A549 (cell line): ENCODE results near the gene MAGOH.

Experiments
- BHLHE40 ChIP-seq: IDR thresholded peaks from 2 replicates; pipeline ENCODE4 v1.6.1; 2012; ENCODE audit warnings: low read depth, low read length, inconsistent platforms
- CHD2 ChIP-seq: fragments of 150-350 bp; IDR thresholded peaks from 2 replicates; pipeline ENCODE4 v1.6.1; 2014; ENCODE audit warnings: low read length; ENCODE audit not compliant: partially characterized antibody
- POLR2A ChIP-seq: IDR thresholded peaks from 2 replicates; pipeline ENCODE4 v1.6.1; 2012; ENCODE audit warnings: mild to moderate bottlenecking, low read length
- TF ChIP-seq, protein P1 (sequence below): fragments of >200 bp; sonication (Bioruptor Twin); formaldehyde crosslinking; IDR thresholded peaks from 3 replicates; pipeline ENCODE4 v1.5.1; 2016
- TF ChIP-seq, protein P2 (sequence below): fragments of 200-600 bp; sonication (generic); IDR thresholded peaks from 2 replicates; pipeline ENCODE4 v1.6.1; 2016; ENCODE audit warnings: antibody characterized with exemption, mild to moderate bottlenecking, moderate library complexity

DNA sequence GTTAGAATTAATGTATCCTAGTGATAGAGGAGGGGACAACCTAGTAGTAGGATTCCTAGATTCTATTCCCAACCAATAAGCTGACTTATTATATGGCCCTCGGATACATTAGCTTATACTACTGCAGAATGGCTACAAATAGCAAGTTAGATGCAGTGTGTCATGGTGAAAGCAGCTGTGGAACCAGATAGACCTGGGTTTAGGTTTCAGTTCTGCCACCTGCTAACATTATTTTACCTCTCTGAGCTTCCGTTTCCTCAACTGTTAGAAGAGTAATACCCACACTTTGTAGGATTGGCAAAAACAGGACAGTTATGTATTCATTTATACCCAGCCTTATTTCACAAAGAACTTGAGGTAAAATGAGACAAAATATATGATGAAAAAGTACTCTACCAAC, 21.6 kb upstream of the MAGOH start:
- TF ChIP-seq, protein P1, sequence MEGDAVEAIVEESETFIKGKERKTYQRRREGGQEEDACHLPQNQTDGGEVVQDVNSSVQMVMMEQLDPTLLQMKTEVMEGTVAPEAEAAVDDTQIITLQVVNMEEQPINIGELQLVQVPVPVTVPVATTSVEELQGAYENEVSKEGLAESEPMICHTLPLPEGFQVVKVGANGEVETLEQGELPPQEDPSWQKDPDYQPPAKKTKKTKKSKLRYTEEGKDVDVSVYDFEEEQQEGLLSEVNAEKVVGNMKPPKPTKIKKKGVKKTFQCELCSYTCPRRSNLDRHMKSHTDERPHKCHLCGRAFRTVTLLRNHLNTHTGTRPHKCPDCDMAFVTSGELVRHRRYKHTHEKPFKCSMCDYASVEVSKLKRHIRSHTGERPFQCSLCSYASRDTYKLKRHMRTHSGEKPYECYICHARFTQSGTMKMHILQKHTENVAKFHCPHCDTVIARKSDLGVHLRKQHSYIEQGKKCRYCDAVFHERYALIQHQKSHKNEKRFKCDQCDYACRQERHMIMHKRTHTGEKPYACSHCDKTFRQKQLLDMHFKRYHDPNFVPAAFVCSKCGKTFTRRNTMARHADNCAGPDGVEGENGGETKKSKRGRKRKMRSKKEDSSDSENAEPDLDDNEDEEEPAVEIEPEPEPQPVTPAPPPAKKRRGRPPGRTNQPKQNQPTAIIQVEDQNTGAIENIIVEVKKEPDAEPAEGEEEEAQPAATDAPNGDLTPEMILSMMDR, result no peak
- TF ChIP-seq, protein P2, sequence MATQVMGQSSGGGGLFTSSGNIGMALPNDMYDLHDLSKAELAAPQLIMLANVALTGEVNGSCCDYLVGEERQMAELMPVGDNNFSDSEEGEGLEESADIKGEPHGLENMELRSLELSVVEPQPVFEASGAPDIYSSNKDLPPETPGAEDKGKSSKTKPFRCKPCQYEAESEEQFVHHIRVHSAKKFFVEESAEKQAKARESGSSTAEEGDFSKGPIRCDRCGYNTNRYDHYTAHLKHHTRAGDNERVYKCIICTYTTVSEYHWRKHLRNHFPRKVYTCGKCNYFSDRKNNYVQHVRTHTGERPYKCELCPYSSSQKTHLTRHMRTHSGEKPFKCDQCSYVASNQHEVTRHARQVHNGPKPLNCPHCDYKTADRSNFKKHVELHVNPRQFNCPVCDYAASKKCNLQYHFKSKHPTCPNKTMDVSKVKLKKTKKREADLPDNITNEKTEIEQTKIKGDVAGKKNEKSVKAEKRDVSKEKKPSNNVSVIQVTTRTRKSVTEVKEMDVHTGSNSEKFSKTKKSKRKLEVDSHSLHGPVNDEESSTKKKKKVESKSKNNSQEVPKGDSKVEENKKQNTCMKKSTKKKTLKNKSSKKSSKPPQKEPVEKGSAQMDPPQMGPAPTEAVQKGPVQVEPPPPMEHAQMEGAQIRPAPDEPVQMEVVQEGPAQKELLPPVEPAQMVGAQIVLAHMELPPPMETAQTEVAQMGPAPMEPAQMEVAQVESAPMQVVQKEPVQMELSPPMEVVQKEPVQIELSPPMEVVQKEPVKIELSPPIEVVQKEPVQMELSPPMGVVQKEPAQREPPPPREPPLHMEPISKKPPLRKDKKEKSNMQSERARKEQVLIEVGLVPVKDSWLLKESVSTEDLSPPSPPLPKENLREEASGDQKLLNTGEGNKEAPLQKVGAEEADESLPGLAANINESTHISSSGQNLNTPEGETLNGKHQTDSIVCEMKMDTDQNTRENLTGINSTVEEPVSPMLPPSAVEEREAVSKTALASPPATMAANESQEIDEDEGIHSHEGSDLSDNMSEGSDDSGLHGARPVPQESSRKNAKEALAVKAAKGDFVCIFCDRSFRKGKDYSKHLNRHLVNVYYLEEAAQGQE, result no peak
- TF ChIP-seq BHLHE40 (no peak), CHD2 (no peak), POLR2A (no peak)
